Stimulated activated CD4-positive, alpha-beta T cell treated with anti-CD3 and anti-CD28 coated beads, TNF-alpha, amount 100 ng/mL, for 4 hours (primary cell): ENCODE measurements around the gene RC3H2.
"Not testable (repeated sequence)": the region's sequence is repeated elsewhere in the genome, so short reads cannot be mapped to it uniquely, and the experiment has no call there.

Experiments used
- DNase-seq, 3 experiments: peaks; one replicate each; pipeline ENCODE4 v3.0.0-alpha.2; 2020; ENCODE audit warnings: low read depth in 3 of 3

RC3H2 gene

DNA sequence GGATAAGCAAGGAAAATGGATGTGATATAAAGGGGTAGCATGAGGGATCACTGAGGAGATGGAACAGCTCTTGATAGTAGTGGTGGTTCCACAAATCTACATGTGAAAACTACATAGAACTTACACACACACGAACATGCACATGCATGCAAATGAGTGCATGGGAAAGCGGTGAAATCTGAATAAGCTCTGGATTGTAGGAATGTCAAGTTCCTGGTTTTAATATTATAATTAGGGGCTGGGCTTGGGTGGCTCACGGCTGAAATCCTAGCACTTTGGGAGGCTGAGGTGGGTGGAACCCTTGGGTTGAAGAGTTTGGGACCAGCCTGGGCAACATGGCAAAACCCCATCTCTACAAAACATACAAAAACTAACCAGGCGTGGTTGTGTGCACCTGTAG is 63.7 kb downstream of the RC3H2 start:
- DNase-seq = no peak

DNA sequence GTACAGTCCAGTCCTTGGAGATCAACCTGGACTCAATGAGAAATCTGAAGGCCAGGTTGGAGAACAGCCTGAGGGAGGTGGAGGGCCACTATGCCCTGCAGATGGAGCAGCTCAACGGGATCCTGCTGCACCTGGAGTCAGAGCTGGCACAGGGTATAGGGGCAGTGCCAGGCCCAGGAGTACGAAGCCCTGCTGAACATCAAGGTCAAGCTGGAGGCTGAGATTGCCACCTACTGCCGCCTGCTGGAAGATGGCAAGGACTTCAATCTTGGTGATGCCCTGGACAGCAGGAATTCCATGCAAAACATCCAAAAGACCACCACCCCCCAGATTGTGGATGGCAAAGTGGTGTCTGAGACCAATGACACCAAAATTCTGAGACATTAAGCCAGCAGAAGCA is 66.7 kb downstream of the RC3H2 start:
- not testable (repeated sequence) for DNase-seq

DNA sequence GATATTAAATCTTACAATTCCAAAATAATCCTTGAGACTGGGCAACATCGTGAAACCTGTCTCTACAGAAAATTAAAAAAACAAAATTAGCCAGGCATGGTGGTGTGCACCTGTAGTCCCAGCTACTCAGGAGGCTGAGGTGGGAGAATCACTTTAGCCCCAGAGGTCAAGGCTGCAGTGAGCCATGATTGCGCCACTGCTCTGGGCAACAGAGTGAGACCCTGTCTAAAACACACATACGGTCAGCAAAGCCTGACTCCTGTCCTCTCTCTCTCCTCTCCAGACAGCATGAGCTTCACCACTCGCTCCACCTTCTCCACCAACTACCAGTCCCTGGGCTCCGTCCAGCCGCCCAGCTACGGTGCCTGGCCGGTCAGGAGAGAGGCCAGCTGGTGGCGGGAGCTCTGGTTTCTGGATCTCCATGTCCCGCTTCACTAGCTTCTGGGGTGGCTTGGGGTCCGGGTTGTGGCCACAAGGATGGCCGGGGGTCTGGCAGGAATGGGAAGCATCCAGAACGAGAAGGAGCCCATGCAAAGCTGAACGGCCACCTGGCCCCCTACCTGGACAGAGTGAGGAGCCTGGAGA is 67.8 kb downstream of the RC3H2 start:
- no peak for DNase-seq

DNA sequence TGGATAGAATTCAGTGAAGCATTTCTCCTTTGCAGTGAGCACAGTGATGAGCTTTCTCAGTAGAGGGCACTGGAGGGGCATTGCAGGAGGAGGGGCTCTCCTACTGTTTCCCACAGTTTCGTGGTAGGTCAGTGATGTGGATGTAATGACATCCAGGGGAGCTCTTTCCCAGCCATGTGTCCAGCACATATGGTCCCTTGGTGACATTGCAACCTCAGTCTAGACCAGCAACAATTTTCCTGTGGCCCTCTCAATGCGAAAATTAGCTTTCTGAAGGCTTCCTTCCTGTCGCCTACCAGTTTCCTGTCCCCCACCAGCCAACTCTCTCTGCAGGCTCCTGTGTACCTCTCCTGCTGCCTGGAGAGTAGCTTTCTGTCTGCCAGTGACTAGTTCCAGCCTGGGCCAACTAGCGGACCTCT is 69.8 kb downstream of the RC3H2 start:
- DNase-seq = no peak

DNA sequence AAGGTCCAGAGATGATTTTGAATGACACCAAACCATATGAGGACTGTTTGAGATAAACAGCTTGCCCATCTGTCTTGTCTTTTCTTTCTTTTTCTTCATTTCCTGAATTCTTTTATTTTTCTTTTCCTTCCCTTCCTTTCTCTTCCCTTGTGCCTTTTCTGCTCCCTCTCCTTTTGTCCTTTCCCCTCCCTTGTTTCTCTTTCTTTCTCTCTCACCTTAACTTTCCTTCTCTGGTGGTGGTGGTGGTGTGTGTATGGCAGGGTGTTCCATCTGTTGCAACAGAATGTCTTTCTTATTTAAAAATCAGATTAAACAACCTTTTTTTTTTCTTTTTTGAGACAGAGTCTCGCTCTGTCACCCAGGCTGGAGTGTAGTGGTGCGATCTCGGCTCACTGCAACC is 73.0 kb downstream of the RC3H2 start:
- no peak for DNase-seq

DNA sequence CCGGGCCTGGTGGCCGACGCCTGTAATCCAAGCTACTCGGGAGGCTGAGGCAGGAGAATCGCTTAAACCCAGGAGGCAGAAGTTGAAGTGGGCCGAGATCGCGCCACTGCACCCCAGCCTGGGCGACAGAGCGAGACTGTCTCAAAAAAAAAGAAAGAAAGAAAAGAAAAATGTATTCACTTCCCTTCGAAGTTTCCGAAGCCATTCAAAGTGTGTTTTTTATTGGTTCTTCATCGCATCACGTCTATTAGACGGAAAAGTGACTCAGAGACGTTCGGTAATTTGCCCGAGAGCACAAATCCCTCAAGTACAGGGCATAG is 76.2 kb downstream of the RC3H2 start:
- not testable (repeated sequence) for DNase-seq

DNA sequence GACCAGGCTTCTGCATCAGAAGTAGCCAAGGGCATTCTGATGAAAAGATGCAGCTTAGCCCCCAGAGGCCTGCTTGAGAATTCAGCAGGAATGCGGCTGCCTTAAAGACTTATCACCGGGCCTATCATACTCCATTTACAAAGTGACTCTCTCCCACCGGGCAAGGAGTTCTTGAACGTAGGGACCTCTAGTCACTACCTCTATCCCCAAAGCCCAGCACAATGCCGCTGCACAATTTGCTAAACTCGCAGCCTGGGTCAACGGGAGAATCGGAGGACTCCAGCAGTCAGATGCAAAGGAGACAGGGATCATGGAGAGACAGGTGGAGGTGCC is 77.4 kb downstream of the RC3H2 start:
- no peak for DNase-seq

DNA sequence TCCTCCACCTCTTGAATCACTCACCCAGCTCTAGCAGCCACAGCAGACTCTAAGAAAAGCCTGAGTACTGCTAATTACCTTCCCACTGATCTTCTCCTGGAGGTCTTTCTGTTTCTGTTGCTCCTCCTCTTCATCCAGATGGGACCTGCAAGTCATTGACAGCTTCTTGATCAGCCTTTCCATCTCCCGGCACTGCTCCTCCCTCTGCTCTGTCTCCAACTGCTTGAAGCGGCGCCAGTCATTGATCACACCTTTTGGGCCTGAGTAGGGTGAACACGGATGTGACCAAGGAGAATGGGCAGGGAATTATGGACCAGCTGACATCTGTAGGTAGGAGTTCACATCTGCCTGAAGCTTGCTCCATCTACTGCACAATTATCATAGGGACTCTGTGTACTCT is 82.2 kb downstream of the RC3H2 start:
- no peak for DNase-seq

DNA sequence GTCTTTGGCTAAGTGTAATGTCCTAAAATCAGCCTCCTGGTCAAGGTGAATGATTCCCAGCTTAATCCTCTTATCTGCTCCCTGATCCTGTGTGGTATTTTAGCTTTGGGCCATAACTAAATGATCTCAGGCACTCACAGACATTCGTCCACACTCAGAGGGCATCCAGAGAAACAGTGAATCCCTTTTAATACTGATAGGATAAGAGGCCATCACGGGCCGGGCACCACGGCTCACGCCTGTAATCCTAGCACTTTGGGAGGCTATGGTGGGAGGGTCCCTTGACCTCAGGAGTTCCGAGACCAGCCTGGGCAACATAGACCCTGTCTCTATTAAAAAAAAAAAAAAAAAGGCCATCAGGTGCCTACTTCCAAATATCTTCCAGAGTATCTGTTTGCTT is 83.1 kb downstream of the RC3H2 start:
- no peak for DNase-seq

DNA sequence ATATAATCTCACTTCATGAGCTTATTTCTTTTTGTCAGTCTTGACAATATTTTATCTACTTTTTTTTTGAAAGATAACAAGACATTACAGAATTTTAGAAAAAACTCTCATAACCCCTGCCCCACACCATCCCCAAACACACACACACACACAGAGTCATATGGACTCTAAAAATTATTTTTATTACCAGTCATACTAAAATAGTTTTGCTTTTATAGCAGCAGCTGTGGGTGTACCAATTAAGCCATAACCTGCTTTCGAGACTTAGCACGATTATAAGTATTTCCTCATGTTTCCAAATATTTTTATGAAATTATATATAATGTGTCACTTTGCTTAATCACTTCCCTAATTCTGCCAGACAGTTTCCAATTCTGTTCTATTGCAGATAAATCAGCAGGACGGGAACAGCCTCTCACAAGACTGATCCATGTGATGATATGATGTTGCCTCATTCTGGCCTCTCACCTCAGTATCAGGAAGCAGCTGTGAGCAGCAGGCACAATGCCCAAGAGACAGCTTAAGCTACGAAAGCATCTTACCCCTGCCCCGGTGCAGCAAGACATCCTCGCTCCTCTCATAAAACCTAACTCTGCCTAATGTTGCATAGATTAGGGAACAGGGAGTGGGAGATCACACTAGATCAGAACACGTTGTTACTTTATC is 83.7 kb downstream of the RC3H2 start:
- no peak for DNase-seq

DNA sequence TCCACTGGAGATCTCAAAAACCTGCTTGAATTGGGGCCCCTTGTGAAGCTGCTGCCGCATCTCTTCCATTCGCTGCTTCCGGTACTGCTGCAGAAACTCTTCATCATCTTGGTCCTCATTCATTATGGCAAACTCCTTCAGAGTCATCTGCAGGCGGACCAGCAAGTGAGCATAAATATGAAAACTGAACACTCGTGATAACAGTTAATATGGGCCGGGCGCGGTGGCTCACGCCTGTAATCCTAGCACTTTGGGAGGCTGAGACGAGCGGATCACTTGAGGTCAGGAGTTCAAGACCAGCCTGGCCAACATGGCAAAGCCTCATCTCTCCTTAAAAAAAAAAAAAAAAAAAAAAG is 84.7 kb downstream of the RC3H2 start:
- no peak for DNase-seq

DNA sequence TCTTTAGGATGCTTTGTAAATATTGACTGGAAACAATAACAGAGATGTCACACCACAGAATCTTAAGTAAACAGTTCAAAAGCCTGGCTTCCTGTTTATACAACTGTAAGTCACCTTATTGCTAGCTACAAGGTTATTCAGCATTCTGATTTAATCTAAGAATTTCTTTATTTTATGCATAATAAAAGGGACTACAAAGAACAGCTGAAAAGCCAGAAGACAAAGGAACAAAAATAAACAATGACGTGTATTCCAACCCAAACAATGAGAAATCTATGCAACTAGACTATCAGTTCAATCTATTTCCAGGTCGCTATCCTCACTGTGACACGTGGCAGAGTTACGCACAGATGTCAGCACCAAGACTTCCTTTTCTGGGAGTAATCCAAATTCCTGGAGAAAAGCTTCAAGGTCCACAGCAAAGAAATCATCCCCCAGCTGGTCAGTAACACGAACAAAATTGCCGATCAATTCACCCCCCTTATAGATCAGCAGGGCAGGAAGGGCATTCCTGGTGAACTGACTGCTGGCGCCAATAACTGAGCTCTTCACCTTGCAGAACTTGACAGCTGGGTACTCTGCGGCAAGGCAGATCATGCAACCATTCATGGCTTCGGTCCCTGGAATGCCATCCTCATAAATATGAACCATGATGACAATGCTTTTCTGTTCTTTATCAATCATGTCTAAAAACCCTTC is 85.2 kb downstream of the RC3H2 start:
- no peak for DNase-seq

DNA sequence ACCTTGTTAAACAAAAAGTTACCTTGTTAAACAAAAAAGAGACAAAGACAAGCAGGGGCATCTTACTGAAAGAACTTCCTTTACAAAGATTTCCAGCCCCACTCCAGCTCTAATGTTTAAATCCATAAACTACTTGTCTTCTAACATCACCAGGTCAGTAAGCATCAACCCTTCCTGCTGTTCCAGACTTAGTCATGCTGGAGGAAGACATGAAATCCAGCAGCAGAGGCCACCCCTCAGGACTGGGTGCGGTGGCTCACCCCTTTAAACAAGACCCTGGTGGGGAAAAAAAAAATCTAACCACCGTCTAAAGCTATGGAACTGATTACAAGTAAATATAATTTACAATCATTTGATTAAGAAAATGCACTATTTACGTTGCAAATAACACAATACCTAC is 85.8 kb downstream of the RC3H2 start:
- DNase-seq = no peak

DNA sequence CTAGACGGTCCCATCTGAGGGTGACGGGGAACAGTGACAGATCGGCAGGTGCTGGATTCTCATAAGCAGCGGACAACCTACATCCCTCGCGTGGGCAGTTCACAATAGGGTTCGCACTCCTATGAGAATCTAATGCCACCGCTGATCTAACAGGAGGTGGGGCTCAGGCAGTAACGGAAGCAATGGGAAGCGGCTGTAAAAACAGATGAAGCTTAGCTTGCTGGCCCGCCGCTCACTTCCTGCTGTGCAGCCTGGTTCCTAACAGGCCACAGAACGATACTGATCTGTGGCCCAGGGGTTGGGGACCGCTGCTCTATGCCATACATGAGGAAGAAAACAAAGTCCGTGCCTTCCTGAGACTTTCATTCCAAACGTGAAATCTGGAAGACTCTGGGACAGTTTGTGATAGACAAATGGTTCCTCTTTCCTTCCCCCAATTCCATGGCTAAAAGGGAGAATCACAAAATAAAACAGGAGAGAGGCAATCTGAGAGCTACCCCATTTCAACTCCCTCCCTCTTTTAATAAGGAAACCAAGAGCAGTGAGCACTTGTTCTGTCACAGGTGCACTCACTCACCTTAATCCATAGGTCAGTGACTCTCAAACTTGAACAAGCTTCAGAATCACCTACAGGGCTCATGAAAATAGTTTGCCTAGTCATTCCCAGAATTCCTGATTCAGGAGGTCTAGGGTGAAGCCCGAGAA is 88.8 kb downstream of the RC3H2 start:
- DNase-seq = peak in 2 of 3 experiments; percentile 7 to 17

DNA sequence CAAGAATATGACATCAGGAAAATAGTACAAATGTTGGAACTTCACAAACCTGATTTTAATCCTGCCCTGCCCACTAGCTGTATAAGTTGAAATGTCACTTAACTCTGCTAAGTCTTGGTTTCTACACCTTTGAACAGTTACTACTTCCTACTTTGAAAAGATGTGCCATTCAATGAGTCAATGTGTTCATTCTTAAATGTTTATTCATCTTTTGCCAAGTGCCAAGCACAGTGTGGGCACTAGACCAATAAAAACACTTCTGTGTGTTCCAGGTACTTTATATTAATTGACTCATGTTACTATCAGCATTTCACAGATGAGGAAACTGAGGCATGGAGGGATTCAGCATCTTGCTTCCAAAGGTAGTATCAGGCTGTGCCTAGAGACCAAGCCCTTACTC is 89.6 kb downstream of the RC3H2 start:
- no peak for DNase-seq

DNA sequence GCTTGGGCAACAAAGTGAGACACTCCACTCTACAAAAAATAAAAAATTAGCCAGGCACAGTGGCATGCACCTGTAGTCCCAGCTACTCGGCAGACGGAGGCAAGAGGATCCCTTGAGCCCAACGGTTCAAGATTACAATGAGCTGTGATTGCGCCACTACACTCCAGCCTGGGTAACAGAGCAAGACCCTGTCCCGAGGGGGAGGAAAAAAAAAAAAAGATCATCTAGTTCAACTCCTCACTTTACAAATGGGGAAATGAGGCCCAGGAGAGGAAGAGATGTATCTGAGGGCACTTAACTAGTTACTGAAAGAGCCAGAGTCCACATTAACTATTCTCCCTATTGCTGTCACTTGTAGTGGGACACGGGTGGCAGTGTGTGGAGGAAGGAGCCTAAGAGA is 90.6 kb downstream of the RC3H2 start:
- no peak for DNase-seq

DNA sequence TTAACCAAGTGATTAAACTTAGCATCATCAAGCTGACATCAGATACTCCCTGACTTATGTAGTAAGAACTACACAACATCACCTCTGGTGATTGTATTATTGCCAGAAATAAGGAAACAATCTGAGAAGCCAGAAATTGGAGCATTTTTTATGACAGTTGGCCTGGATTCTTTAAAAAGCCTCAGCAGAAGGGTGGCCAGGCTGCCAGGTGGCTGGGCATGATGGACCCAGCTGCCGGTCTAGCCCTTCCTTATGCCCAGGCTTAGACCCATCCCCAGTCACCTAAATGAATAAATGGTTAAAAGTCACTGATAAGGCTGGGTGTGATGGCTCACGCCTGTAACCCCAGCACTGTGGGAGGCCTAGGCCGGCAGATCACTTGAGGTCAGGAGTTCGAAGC is 92.4 kb downstream of the RC3H2 start:
- no peak for DNase-seq

DNA sequence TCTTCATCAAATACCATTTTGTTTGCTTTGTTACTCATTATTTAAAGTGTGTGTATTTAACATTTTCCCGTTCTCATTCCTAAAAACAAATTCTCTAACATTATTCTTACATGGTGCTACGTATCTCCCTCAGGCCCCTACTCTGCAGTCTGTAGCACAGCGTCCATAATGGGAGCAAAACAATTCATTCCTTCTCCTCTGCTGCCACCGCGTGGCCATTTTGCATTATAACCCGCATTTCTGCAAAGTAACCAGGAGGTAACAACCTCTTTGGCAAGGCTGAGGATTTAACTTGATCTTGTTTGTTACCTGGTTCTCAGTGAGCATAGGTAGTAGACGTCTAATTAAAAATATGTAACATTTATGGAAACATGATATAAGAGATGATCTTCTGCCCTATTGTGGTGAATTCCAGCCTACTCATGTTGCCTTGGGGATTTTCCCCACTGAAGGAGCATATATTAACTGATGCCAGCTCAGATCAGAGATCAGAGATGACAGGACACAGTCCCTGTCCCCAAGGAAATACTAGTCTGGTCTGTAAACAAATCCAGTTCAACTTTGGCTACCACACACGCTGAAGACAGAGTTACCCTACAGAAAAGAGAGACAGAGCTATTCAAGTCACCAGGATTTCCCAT is 94.7 kb downstream of the RC3H2 start:
- DNase-seq = peak; percentile 44 to 54 (median 45)

DNA sequence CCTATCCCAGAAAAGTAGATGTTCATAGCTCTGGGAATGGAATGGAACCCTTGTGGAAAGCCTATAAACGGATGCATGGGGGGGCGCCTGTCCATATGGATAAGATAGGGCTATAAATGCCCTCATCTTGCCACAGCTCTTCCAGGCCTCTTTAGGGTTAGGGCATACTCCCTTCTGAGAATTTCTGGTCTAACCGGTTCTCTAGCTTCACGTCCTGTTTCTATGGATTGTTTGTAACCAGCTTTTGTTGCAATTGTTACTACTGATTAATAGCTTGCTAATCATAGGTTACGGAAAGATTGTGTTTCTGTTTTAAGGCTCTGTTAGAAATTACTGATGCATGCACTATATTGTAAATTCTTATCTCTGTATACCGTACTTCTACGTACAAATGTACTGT is 95.9 kb downstream of the RC3H2 start:
- DNase-seq = not testable (repeated sequence)

DNA sequence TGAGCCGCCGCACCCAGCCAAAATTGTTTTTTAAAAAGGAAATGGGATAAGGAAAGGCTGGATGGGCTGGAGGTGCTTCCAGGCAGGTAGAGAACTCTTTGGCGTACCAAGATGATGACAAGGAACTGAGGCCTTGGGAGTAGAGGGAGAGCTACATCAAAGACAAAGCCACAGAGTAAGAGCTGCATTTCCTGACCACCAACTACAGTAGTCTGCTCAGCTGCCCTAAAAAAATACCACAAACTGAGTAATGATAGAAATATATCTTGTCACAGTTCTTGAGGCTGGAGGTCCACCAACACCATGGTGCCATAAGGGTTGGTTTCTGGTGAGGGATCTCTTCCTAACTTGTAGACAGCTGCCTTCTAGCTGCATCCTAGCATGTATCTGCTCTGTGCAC is 97.0 kb downstream of the RC3H2 start:
- DNase-seq = no peak

DNA sequence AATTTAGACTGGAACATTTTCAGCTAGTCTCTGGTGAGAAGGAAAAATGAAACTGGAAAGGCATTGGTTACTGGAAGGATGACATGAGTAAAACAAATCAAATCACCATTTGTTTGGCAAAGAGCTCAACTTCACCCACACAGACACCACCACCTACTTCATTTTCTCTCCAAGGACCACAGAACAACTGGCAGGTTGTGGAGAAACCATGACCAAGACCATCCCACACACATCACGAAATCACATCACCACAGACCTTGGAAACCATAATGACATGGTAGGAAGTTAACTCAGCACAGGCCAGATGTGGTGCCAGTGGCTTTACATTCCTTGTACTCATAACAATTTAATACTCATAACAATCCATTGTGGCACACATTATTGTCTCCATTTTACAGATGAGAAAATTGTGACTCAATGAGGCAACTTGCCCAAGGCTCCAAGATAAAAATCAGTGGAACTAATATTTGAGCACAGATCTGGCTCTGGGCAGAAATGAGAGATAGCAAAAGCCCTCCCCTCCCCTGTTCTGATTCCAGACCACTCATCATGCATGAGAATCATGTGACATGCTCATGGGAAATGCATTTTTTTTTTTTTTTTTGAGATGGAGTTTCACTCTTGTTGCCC is 97.8 kb downstream of the RC3H2 start:
- DNase-seq = no peak

DNA sequence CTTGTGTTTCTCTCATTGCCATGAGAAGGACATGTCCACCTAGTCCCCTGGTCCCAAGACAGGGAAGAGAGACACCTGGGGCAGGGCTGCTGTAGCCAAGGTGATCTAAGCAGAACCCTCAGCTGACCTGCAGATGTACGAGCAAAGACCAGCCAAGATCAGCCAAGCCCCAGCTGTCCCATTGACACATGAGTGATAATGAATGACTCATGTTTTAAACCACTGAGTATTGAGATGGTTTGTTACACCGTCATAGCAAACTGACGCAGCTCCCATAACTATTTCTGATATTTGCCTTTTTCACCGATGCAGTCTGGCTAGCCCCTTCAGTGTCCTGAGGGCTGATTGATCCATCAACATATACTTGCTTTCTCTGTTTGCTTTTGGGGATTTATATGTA is 98.5 kb downstream of the RC3H2 start:
- DNase-seq = no peak
